HG03442 (cell line): ENCODE data around the gene CALCOCO2.
A peak's percentile ranks its signal among the peaks of the same experiment; 100 is the strongest.
"Not testable (repeated sequence)": the region's sequence is repeated elsewhere in the genome, so short reads cannot be mapped to it uniquely, and the experiment has no call there.

Experiments
- ATAC-seq: cut with Tn5 transposase; IDR thresholded peaks from one replicate; pipeline ENCODE4 v1.9.1; 2021; ENCODE audit warnings: mild to moderate bottlenecking, moderate library complexity; ENCODE audit not compliant: unreplicated experiment

CALCOCO2 gene

DNA sequence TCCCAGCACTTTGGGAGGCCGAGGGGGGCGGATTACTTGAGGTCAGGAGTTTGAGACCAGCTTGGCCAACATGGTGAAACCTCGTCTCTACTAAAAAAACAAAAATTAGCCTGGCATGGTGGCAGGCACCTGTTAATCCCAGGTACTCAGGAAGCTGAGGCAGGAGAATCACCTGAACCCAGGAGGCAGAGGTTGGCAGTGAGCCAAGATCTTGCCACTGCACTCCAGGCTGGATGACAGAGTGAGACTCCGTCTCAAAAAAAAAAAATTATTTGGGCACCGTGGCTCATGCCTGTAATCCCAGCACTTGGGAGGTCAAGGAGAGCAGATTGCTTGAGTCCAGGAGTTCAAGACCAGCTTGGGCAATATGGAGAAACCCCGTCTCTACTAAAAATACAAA lies 9.9 kb upstream of the CALCOCO2 start:
- not testable (repeated sequence) for ATAC-seq

DNA sequence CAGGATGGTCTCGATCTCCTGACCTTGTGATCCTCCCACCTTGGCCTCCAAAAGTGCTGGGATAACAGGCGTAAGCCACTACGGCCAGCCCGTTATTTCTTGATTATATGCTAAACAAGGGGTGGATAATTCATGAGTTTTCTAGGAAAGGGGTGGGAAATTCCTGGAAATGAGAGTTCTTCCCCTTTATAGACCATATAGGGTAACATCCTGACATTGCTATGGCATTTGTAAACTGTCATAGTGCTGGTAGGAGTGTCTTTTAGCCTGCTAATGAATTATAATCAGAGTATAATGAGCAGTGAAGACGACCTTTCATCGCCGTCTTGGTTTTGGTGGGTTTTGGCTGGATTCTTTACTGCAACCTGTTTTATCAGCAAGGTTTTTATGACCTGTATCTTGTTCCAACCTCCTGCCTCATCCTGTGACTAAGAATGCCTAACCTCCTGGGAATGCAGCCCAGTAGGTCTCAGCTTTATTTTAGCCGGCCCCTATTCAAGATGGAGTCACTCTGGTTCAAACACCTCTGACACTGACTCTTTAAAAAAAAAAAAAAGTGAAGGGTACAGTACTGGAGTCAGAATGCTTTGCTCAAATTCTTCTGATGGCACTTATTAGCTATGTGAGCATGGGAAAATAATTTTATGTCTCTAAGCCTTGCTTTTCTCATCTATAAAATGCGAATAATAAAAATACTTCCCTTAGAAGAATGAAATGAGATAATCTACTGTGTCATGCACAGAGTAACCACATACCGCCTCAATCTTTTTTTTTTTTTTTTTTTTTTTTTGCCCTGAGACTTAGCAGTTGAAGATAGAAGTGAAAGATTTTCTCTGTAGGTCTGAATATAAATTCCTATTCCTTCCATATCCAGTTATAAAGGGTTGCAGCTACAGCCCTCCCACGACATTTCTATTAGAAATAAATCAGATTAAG lies 5.1 kb upstream of the CALCOCO2 start:
- ATAC-seq = no peak

DNA sequence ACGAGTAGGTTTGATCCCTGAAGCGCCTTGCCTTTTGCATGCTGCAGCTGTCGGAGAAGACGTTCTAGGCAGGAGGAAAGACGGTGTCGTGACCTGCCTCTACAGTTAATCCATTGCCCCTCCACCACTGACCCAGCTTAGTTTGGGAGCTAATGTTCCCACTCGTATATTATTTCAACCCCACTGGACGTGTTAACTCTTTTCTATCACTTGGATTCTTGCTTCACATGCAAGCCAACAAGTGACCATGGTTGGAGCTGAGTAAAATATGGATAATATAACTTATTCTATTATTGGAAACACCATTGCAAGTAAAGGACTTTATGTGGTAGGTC lies 681 bp downstream of the CALCOCO2 start:
- no peak for ATAC-seq

DNA sequence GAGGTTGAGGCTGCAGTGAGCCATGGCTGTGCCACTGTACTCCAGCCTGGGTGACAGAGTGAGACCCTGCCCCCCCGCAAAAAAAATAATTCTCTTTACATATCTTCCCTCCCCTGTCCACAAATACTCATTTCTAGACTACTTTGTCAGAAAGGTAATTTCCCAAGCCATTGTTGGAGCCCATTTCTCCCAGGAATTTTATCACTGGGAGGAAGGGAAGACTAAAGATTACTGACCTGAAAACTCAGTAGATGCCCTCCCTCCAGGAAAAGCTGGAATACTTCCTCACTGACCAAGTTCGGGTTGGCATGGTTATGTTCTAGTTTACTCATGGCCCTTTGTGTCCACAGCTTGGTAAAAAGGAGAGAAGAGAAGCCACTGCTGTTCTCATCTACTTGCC lies 4.1 kb downstream of the CALCOCO2 start:
- ATAC-seq = no peak

DNA sequence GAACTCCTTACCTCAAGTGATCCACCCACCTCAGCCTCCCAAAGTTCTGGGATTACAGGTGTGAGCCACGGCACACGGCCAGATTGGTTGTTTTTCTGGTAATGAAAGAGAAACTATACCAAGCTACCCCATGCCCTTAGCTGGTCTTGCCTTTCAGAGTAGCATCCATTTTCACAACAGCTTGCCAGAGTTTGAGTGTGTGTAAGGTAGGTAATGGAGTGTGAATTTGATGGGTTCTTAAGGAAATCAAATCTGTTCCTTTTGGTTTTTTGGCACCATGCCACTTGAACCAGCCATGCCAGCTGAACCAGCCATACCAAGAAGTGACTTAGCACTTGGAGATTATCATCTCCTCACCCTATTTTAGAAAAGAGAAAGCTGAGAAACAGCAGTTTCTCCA lies 5.1 kb downstream of the CALCOCO2 start:
- ATAC-seq = no peak

DNA sequence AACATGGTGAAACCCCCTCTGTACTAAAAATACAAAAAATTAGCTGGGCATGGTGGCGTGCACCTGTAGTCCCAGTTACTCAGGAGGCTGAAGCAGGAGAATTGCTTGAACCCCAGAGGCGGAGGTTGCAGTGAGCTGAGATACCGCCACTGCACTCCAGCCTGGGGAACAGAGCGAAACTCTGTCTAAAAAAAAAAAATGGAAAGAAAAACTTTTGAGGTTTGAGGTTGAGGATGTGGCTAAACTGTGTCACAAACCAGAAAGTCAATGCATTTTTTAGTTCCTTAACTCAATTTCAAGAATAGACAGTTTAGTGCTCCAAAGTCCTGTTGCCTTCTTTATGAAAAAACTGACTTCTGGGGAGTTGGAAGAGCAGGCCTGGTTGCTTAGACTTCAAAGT lies 6.6 kb downstream of the CALCOCO2 start:
- not testable (repeated sequence) for ATAC-seq

DNA sequence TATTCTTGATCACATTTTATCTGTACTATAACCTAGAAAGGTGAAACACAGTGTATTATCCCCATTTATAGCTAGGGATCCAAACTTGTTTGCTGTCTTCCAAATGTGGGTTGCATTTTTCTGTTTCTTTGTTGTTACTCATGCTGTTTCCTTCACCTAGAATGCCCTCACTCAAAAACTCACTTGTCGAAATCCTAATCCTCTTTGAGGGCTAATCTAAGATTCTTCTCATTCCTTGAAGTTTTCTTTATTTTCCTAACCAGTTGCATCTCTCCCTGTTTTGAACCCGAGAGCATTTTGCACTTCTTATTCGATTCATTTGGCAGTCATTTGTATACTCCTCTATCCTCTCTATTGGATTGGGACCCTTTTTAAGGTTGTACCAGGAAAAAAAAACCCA lies 9.6 kb downstream of the CALCOCO2 start:
- no peak for ATAC-seq

DNA sequence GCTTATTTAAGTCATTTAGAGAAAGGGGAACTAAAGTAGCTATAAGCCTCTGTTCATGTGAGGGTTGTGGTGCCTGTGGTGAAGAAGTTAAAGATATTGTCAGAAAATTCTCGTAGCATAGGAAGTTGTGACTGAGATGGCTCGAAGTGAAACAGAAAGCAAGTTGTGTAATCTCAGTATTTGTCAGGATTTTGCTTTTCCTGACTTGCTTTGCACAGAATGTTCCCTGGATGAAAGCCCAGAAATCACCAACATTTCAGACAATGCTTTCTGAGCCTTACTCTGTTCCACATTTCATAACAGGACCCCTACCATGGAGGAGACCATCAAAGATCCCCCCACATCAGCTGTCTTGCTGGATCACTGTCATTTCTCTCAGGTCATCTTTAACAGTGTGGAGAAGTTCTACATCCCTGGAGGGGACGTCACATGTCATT lies 10.6 kb downstream of the CALCOCO2 start:
- peak; percentile 77 for ATAC-seq

DNA sequence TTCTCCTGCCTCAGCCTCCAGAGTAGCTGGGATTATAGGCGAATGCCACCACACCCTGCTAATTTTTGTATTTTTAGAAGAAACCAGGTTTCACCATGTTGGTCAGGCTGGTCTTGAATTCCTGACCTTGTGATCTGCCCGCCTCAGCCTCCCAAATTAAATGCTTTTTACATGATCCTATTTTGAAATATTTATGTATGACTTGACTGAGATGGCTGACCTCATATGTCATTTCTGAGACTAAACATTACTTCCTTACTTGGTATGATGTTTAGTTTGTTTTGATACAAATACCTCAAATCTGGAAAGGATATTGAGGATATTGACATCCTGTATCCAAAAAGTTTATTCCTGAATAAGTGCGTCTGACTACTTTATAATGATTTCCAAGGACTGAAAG lies 11.9 kb downstream of the CALCOCO2 start:
- ATAC-seq = no peak

DNA sequence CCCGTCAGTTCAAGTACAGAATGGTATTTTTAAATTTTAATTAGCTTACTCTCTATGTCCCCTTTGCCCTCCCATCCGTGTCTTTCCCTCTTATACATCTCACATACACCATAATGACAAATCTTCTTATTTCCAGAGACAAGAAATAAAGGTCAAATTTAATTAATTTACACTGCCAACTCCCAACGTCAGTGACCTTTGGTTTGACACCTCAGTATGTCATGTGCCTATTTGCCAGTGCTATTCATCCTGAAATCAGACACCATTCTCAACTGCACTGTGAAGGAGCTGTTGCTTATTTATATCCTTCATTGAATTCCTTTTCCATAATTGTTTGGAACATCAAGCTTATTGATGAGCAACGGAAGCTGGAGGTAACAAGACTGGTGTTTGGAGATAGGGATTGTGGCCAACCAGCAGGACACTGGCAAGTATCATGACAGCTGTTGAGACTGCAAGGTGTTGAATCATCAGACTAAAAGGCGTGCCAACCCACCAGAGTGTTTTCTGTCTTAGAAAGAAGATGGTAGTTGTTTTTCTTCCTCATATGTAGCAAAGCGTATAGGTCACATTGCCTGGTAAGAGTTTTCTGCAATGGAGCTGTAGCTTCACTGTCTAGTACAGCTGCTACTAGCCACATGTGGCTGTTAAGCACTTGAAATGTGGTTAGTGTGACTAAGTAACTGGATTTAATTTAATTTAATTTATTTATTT lies 12.5 kb downstream of the CALCOCO2 start:
- no peak for ATAC-seq

DNA sequence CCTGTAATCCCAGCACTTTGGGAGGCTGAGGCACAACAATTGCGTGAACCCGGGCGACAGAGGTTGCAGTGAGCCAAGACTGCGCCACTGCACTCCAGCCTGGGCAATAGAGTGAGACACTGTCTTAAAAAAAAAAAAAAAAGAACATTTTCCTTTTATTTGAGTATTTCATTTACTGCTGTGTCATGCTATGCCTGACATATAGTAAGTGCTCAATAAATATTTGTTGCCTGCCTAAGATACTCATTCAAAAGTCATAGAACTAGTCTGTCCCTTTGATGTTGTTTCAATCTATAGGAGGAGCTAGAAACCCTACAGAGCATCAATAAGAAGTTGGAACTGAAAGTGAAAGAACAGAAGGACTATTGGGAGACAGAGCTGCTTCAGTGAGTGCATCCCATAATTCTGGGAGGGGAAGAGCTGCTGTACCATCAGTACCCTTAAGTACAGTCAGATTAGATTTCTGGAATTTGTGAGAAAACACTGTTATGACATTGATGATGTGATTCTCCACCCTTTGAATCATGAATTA lies 20.0 kb downstream of the CALCOCO2 start:
- no peak for ATAC-seq

DNA sequence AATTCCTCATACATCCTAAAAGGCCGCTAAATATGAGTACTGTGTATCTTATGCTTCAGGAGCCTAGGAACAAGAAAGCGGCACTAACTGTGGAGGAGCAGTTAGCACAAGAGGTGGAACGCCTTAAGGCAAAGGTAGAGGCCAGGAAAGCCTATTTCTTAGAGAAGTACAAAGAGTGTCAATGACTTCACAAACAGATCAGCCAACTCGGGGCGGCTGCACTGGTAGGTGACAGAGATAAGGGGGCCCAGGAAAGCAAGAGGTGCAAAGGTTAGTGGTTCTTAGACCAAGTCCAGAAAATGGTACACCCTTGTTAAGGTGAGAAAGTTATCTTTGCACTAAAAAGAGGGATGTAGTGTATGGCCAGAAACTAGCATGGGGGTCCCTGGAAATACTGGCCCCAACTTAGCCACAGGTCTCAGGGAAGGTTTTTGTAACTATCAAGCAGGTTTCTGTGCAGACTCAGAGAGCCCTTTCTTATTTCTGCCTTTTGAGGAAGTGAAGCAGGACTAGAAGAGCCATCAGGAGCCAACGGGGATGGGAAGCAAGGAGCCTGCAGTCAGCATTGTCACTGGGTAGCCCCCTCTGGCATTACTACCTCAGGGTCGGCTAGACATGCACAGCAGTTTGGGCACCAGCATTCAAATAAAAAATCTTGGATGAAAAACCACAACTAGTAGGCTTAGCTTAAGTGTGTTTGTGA lies 24.1 kb downstream of the CALCOCO2 start:
- no peak for ATAC-seq

DNA sequence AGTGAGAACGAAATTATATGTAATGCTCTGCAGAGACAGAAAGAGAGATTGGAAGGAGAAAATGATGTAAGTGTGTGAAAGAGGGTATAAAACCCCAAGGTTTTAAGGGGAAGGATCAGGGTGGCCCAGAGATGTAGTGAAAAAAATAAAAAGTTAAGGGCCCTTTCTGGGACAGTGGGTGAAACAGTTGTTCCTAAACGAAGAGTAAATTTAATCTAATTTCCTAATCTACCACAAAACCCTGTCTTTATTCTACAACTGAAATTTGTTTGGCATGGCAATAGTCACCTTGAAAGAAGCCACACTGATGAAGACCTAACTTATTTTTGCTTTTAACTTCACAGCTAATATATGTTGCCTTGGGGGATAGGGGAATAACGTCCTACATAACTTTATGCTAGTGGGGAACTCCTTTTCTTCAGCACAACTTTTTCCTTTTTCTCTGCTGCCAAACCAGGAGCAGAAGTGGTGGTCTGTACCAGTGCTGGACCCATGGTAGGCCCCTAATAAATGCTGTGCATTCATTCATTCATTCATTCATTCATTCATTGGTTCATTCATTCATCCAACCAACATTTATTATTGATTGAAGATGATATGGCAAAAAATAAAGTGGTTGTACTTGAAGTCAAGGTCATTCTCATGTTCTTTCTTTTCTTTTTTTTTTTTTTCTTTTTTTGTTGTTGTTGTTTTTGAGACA lies 25.4 kb downstream of the CALCOCO2 start:
- ATAC-seq = no peak

DNA sequence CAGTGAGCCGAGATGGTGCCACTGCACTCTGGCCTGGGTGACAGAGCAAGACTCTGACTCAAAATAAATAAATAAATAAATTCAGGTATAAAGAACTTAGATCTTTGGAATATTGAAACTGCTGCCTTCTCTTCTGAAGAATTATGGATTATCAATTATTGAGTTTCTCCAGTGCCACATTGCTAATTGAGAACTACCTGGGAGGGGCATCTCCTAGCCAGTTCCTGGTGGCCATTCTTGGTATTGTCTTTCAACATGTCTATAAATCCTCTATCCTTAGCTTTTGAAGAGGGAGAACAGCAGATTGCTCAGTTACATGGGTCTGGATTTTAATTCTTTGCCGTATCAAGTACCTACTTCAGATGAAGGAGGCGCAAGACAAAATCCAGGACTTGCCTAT lies 29.2 kb downstream of the CALCOCO2 start:
- ATAC-seq = no peak

DNA sequence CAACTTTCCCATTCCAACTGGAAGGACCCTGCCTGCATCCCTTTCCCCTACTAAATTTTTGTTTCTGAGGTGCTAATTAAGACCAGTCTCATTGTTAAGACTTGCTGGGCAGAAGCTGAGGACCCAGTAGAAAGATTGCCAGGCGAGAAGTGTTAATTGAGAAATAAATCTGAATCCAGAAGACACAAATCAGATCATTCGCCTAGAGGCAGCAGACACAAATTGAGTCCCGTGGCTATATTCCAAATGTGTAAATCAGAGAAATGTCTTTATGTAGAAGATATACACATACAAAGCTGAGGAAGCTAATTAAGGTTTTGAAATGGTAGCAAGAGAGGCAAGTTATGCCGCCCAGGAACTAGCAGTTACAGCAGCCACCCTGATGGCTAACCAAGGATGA lies 29.6 kb downstream of the CALCOCO2 start:
- ATAC-seq = no peak

DNA sequence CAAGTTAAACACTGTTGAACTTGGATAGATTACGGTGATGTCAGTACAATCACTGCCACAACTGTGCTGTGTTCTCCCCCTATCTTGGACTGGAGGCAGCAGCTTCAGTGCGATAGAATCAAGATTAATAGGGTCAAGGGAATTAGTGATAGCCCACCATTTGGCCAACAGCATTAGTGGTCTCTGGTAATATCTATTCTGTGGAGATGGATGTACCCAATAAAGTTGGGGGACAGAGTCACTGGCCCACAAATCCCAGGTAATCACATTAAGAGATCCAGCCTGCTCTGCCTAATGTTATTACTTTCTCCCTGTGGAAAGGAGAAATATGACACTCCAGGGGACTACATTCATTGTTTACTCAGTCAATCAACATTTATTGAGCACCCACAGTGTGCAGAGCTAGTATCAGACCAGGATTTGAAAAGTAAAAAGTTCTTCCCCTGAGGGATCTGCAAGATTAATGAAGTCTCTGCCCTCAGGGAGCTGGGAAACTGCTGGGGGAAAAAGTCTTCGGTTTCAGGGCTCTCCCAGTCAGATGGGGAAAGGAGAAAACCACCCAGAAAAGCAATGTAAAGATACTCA lies 38.2 kb downstream of the CALCOCO2 start:
- no peak for ATAC-seq

DNA sequence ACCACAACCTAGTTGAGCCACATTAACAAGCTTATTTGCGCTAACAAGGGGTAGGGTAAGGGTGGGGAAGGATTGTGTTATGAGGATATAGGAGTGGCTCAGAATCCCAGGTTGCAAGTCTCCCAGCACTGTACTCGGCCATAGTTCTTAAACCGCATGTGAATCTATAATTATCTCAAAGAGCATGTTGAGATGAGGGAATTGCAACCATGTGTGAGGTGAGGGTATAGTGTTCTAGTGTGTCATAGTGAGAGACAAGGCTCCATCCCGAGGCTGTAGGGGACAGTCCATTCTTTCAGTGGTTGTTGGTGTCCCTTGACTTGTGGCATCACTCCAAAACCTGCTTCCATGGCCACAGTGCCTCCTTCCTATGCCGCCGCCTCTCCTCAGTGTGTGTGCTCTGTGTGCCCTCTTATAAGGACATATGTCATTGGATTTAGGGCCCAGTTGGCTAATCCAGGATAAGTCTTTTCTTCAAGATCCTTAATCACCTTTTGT lies 39.0 kb downstream of the CALCOCO2 start:
- ATAC-seq = no peak

DNA sequence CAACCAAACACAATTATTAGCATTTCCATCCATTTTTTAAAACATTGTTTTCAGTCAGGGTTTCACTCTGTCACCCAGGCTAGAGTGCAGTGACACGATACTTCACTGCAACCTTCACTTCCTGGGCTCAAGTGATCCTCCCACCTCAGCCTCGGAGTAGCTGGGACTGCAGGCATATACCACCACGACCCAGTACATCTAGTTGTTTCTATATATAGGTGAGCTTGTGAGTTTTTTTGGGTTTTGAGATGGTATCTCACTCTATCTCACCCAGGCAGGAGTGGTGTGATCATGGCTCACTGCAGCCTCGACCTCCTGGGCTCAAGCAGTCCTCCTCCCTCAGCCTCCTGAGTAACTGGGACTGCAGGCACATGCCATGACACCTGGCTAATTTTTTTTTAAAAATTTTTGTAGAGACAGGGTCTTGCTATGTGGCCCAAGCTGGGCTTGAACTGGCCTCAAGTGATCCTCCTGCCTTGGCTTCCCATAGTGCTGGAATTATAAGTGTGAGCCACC lies 40.3 kb downstream of the CALCOCO2 start:
- ATAC-seq = no peak

DNA sequence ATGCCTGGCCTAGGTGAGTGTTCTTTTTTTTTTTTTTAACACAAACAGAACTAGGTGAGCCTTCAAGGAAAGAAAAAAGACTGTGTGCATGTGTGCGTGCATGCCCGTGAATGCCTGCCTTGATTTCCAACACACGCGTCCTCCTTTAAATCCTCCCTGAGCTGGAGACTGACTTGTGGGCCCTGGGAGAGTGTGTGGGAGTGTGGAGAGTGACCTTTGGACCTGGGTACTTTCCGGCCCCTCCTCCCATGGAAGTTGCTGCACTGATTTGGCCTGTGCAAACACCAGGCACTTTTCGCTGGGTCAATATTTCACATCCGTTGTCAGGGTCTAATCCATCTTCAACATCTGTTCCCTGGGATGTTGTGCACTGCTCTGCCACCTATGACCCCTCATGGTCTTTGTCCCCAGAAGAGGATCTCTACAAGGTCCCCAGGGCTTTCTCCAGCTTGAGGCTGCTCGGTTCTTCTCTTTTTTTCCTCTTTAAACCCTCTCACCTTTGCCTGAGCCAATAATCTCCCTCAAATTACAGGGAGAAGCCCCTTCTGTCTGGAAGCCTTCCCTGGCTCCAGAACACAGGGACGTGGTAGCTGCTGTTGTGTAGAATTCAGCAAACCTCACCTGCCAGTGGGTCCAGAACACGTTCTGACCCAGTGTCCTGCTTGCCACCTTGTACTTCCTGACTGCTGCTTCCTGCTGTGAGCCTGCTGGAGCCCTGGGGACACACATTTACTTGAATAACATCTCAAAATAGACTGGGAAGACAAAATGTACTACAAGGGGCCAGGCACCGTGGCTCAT lies 40.9 kb downstream of the CALCOCO2 start:
- no peak for ATAC-seq
